ENCODE measurements around the gene TPM3.
"Not testable (repeated sequence)": the region's sequence is repeated elsewhere in the genome, so short reads cannot be mapped to it uniquely, and the experiment has no call there.

- TF ChIP-seq GLIS3 (CRISPR knock-in tag; IDR thresholded peaks at IDR 0.05); ZNF8 (CRISPR knock-in tag; IDR thresholded peaks at IDR 0.05); SNAI2 (CRISPR knock-in tag; IDR thresholded peaks at IDR 0.05); ZFP3 (CRISPR knock-in tag; IDR thresholded peaks at IDR 0.05); TCF4 (CRISPR knock-in tag; IDR thresholded peaks at IDR 0.05; ENCODE audit: borderline replicate concordance); ZFP30 (CRISPR knock-in tag; IDR thresholded peaks at IDR 0.05); ZNF565 (CRISPR knock-in tag; conservative IDR thresholded peaks at IDR 0.05; ENCODE audit: low read depth); CREB5 (CRISPR knock-in tag; IDR thresholded peaks at IDR 0.05; ENCODE audit: low read depth); ZC3H10 (CRISPR knock-in tag; IDR thresholded peaks at IDR 0.05); CSRNP3 (CRISPR knock-in tag; IDR thresholded peaks at IDR 0.05); BACH2 (CRISPR knock-in tag; IDR thresholded peaks at IDR 0.05; ENCODE audit: borderline replicate concordance); ARNTL (CRISPR knock-in tag; IDR thresholded peaks at IDR 0.05; ENCODE audit: borderline replicate concordance, low read depth): not testable (repeated sequence)
- TF ChIP-seq, protein P1, sequence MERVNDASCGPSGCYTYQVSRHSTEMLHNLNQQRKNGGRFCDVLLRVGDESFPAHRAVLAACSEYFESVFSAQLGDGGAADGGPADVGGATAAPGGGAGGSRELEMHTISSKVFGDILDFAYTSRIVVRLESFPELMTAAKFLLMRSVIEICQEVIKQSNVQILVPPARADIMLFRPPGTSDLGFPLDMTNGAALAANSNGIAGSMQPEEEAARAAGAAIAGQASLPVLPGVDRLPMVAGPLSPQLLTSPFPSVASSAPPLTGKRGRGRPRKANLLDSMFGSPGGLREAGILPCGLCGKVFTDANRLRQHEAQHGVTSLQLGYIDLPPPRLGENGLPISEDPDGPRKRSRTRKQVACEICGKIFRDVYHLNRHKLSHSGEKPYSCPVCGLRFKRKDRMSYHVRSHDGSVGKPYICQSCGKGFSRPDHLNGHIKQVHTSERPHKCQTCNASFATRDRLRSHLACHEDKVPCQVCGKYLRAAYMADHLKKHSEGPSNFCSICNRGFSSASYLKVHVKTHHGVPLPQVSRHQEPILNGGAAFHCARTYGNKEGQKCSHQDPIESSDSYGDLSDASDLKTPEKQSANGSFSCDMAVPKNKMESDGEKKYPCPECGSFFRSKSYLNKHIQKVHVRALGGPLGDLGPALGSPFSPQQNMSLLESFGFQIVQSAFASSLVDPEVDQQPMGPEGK (CRISPR knock-in tag; IDR thresholded peaks at IDR 0.05; ENCODE audit: borderline replicate concordance) = not testable (repeated sequence)
These were observed 39.2 kb upstream of the TPM3 start for GRCh38 chr1:154231112-154231511.

All from SK-N-SH treated with all-trans-retinoic acid at 6 μM for 48 hours (cell line).